T-helper 22 cell (primary cell): ENCODE measurements around the gene PPP1R36.
"Not testable (repeated sequence)": the region's sequence is repeated elsewhere in the genome, so short reads cannot be mapped to it uniquely, and the experiment has no call there.

Source experiments
- DNase-seq: peaks from one replicate; pipeline ENCODE4 v3.0.0-alpha.2; 2020; ENCODE audit warnings: low read depth

Gene PPP1R36

GRCh38 chr14:64518229-64518628 is 31.5 kb upstream of the PPP1R36 start:
- no peak for DNase-seq

GRCh38 chr14:64520699-64521098 is 29.1 kb upstream of the PPP1R36 start:
- DNase-seq = no peak

GRCh38 chr14:64522591-64523355 is 27.0 kb upstream of the PPP1R36 start:
- no peak for DNase-seq

- DNase-seq = no peak
Measured at GRCh38 chr14:64525354-64525753, 24.4 kb upstream of the PPP1R36 start.

- DNase-seq = no peak
Measured at GRCh38 chr14:64531567-64531966, 18.2 kb upstream of the PPP1R36 start.

- no peak for DNase-seq
Measured at GRCh38 chr14:64536488-64537245, 13.1 kb upstream of the PPP1R36 start.

GRCh38 chr14:64540208-64541202 is 9.3 kb upstream of the PPP1R36 start, which contains the start of gene HSPA2:
TSS of gene HSPA2 (plus strand) at chr14:64540741. CDS start at chr14:64540850, 109 bp downstream.
- peak; percentile 89 for DNase-seq

- DNase-seq = no peak
Measured at GRCh38 chr14:64541261-64541971, 8.3 kb upstream of the PPP1R36 start.

- DNase-seq = no peak
Measured at GRCh38 chr14:64541972-64542835, 7.6 kb upstream of the PPP1R36 start.

GRCh38 chr14:64542836-64543201 is 6.9 kb upstream of the PPP1R36 start:
- no peak for DNase-seq

- no peak for DNase-seq
Measured at GRCh38 chr14:64544607-64545312, 5.0 kb upstream of the PPP1R36 start.

- DNase-seq = no peak
Measured at GRCh38 chr14:64549016-64549415, 745 bp upstream of the PPP1R36 start.

- DNase-seq = no peak
Measured at GRCh38 chr14:64550621-64551333, 1.0 kb downstream of the PPP1R36 start.

- no peak for DNase-seq
Measured at GRCh38 chr14:64554556-64554955, 4.8 kb downstream of the PPP1R36 start.

GRCh38 chr14:64556526-64556925 is 6.8 kb downstream of the PPP1R36 start:
- DNase-seq = no peak

GRCh38 chr14:64558216-64558615 is 8.5 kb downstream of the PPP1R36 start:
- not testable (repeated sequence) for DNase-seq

GRCh38 chr14:64561631-64562030 is 11.9 kb downstream of the PPP1R36 start:
- no peak for DNase-seq

GRCh38 chr14:64562436-64562835 is 12.7 kb downstream of the PPP1R36 start:
- DNase-seq = no peak

GRCh38 chr14:64563696-64564095 is 13.9 kb downstream of the PPP1R36 start:
- DNase-seq = no peak
